Measurements from ENCODE around the gene FAM20C.

GRCh38 chr7:190196-190595, 2.2 kb upstream of the FAM20C start:
- no peak for TF ChIP-seq CTCF (IDR thresholded peaks at IDR 0.05 in 2 of 3, conservative IDR thresholded peaks at IDR 0.05 in 1 of 3; ENCODE audit: control insufficient read depth in 2 of 3, extremely low read depth in 1 of 3, insufficient read depth in 1 of 3, low read depth in 3 of 3, low read length in 3 of 3)
- TF ChIP-seq RFX5 (IDR thresholded peaks at IDR 0.05; ENCODE audit: low read depth, low read length): no peak
- TF ChIP-seq JUND (IDR thresholded peaks at IDR 0.05; ENCODE audit: low read depth, low read length): no peak
- TF ChIP-seq SMARCA5 (IDR thresholded peaks at IDR 0.05): no peak
- no peak for TF ChIP-seq POLR2AphosphoS5 (IDR thresholded peaks at IDR 0.05; ENCODE audit: low read length)
- TF ChIP-seq ZNF274 (IDR thresholded peaks at IDR 0.05; ENCODE audit: insufficient read depth, insufficient read length): no peak
- no peak for TF ChIP-seq EZH2 (IDR thresholded peaks at IDR 0.05; ENCODE audit: borderline replicate concordance, control insufficient read depth, low read depth, low read length)
- TF ChIP-seq MYC (IDR thresholded peaks at IDR 0.05; ENCODE audit: insufficient read depth, insufficient read length, insufficient replicate concordance, low read length, severe bottlenecking): no peak
- no peak for TF ChIP-seq MTA3 (IDR thresholded peaks at IDR 0.05; ENCODE audit: borderline replicate concordance, low read length)
- no peak for TF ChIP-seq EP300 (IDR thresholded peaks at IDR 0.05; ENCODE audit: borderline replicate concordance in 1 of 2, control insufficient read depth in 1 of 2, low read depth in 2 of 2, low read length in 2 of 2)
- TF ChIP-seq SP1 (IDR thresholded peaks at IDR 0.05; ENCODE audit: low read depth, low read length): no peak
- no peak for TF ChIP-seq SPI1 (IDR thresholded peaks at IDR 0.05; ENCODE audit: borderline replicate concordance, insufficient read depth, low read depth, low read length)
- no peak for TF ChIP-seq ASH2L (IDR thresholded peaks at IDR 0.05; ENCODE audit: borderline replicate concordance, low read depth)
